ENCODE data around the gene IDH1.

The IDH1 gene

GRCh38 chr2:208210688-208211451 lies 44.0 kb downstream of the IDH1 start:
- no peaks in the 10 kb centered on the region for H3K9me3 Mint-ChIP-seq
- no peak overlapping the region for H3K27ac Mint-ChIP-seq
- H3K4me1 Mint-ChIP-seq (ENCODE audit: low read depth), result no peaks in the 10 kb centered on the region
- H3K36me3 Mint-ChIP-seq (ENCODE audit: low read depth), result no peaks in the 10 kb centered on the region
- H3K27me3 Mint-ChIP-seq, result no peaks in the 10 kb centered on the region
- DNase-seq, result no peak
- H3K4me3 Mint-ChIP-seq, result no peak overlapping the region

- H3K27me3 Mint-ChIP-seq, result no peaks in the 10 kb centered on the region
- no peaks in the 10 kb centered on the region for H3K9me3 Mint-ChIP-seq
- no peak overlapping the region for H3K4me3 Mint-ChIP-seq
- DNase-seq, result no peak
- H3K4me1 Mint-ChIP-seq (ENCODE audit: low read depth), result peaks cover 8% of the 10 kb centered on the region
- no peaks in the 10 kb centered on the region for H3K36me3 Mint-ChIP-seq (ENCODE audit: low read depth)
- H3K27ac Mint-ChIP-seq, result no peak overlapping the region
Measured at GRCh38 chr2:208208335-208209085, 46.4 kb downstream of the IDH1 start.

GRCh38 chr2:208207769-208208168 lies 47.1 kb downstream of the IDH1 start:
- Mint-ChIP-seq H3K4me3 (no peak overlapping the region), H3K9me3 (no peaks in the 10 kb centered on the region), H3K27ac (no peak overlapping the region), H3K27me3 (no peaks in the 10 kb centered on the region), H3K4me1 (ENCODE audit: low read depth) (peaks cover 8% of the 10 kb centered on the region), H3K36me3 (ENCODE audit: low read depth) (no peaks in the 10 kb centered on the region)
- DNase-seq, result no peak

DNA sequence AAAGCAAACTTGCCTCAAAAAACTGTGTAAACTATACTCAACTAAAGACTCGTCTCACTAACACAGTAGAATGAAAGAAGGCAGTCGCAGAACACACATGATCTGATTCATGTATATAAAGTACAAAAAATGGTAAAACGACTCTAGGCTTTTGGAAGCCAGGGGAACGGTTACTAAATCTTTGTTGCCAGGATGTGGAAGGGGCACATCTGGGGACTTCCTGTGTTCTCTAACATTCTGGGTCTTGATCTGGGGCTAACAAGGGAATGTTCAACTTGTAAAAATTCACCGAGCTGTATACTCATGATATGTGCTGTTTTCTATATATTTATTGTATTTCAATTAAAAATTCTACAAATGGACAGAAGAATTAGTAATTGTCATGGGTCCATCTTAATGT lies 50.7 kb downstream of the IDH1 start:
- Mint-ChIP-seq H3K4me1 (ENCODE audit: low read depth) (peaks cover 8% of the 10 kb centered on the region), H3K36me3 (ENCODE audit: low read depth) (no peaks in the 10 kb centered on the region), H3K4me3 (no peak overlapping the region), H3K27ac (no peak overlapping the region), H3K9me3 (no peaks in the 10 kb centered on the region), H3K27me3 (no peaks in the 10 kb centered on the region)
- DNase-seq, result no peak

DNA sequence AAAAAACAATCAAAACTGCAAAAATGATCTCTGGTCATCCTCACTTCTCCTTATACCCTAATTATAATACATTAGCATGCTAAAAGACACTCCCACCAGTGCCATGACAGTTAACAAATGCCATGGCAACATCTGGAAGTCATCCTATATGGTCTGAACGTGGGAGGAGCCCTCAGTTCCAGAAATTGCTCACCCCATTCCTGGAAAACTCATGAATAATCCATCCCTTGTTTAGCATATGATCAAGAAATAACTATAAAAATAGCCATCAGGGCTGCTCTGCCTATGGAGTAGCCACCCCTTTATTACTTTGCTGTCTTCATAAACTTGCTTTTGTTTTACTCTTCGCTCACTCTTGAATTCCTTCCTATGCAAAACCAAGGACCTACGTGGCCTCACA lies 59.3 kb downstream of the IDH1 start:
- no peak overlapping the region for H3K27ac Mint-ChIP-seq
- H3K27me3 Mint-ChIP-seq, result no peaks in the 10 kb centered on the region
- H3K9me3 Mint-ChIP-seq, result no peaks in the 10 kb centered on the region
- H3K36me3 Mint-ChIP-seq (ENCODE audit: low read depth), result no peaks in the 10 kb centered on the region
- no peak for DNase-seq
- no peak overlapping the region for H3K4me3 Mint-ChIP-seq
- H3K4me1 Mint-ChIP-seq (ENCODE audit: low read depth), result no peaks in the 10 kb centered on the region

- no peak overlapping the region for H3K27ac Mint-ChIP-seq
- no peak for DNase-seq
- H3K36me3 Mint-ChIP-seq (ENCODE audit: low read depth), result no peaks in the 10 kb centered on the region
- no peaks in the 10 kb centered on the region for H3K9me3 Mint-ChIP-seq
- no peak overlapping the region for H3K4me3 Mint-ChIP-seq
- no peaks in the 10 kb centered on the region for H3K27me3 Mint-ChIP-seq
- no peaks in the 10 kb centered on the region for H3K4me1 Mint-ChIP-seq (ENCODE audit: low read depth)
Measured at GRCh38 chr2:208192611-208193236, 62.1 kb downstream of the IDH1 start.

- Mint-ChIP-seq H3K27ac (no peak within 1 kb of the TSS), H3K9me3 (no peaks in the 10 kb centered on the region), H3K4me3 (no peak within 1 kb of the TSS), H3K4me1 (ENCODE audit: low read depth) (peaks cover 3% of the 10 kb centered on the region), H3K36me3 (ENCODE audit: low read depth) (no peaks in the 10 kb centered on the region), H3K27me3 (no peaks in the 10 kb centered on the region)
- no peak for DNase-seq
Measured at GRCh38 chr2:208189810-208190503, 64.9 kb downstream of the IDH1 start, which contains the start of gene C2orf80. Gene C2orf80 (minus strand): TSS chr2:208190030. CDS start chr2:208186986, 3,044 bp downstream.

DNA sequence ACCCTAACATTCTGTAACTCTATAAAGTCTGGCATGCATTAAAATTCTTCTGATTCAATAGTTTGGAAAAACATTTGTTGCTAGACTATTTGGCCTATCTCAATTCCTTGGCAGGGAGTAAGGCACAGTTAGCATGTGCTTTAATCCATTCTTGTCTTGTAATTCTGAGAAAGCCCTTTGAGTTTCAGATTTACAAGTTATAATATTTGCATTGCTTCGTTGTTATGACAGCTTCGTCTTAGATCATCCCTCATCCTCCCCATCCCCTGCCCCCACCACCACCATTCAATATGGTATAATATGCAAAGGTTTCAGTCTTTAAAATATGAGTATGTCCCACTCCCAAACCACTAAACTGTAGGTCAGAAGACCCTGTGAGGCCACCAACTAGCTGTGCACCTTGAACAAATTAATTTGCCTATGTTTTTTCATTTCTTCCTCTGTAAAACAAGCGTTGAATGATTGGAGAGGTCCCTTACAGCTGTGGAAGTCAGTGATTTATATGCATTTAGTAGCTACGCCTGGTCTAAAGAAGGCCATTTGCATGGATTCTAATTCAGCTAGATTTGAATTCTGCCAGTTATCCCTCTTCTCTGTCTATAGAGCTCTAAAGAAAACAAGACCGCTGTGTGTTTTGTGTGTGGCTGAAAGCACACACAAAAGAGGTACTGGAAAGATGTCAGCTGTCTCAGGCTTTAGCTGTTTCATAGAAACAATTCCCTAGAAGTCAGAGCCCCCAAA lies 65.6 kb downstream of the IDH1 start:
- H3K27ac Mint-ChIP-seq, result no peak overlapping the region
- peaks cover 4% of the 10 kb centered on the region for H3K27me3 Mint-ChIP-seq
- DNase-seq, result no peak
- H3K4me3 Mint-ChIP-seq, result no peak overlapping the region
- peaks cover 3% of the 10 kb centered on the region for H3K4me1 Mint-ChIP-seq (ENCODE audit: low read depth)
- no peaks in the 10 kb centered on the region for H3K9me3 Mint-ChIP-seq
- no peaks in the 10 kb centered on the region for H3K36me3 Mint-ChIP-seq (ENCODE audit: low read depth)

GRCh38 chr2:208186893-208187292 lies 68.0 kb downstream of the IDH1 start:
- Mint-ChIP-seq H3K9me3 (no peaks in the 10 kb centered on the region), H3K27ac (no peak overlapping the region), H3K27me3 (peaks cover 17% of the 10 kb centered on the region), H3K4me3 (no peak overlapping the region), H3K4me1 (ENCODE audit: low read depth) (peaks cover 3% of the 10 kb centered on the region), H3K36me3 (ENCODE audit: low read depth) (no peaks in the 10 kb centered on the region)
- no peak for DNase-seq

DNA sequence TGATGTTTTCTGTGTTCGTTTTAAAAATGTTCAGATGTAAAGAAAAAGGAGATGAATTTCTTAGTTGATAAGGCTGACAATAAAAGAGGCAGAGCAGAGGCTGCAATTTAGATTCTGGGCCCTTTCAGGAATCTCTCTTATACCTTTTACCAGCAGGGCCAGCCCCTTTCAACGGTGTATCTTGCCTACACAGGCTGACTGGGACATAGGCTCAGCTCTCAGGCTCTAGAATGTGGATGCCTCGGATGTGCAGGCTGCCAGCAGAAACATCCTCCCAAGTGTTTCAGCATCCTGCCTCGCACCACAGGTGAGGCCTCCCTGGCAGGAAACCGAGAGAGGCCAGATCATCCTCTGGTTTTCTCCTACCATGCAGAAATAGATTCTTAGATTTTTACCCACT lies 68.4 kb downstream of the IDH1 start:
- Mint-ChIP-seq H3K36me3 (ENCODE audit: low read depth) (no peaks in the 10 kb centered on the region), H3K9me3 (no peaks in the 10 kb centered on the region), H3K27ac (no peak overlapping the region), H3K4me3 (no peak overlapping the region), H3K4me1 (ENCODE audit: low read depth) (peaks cover 3% of the 10 kb centered on the region), H3K27me3 (peaks cover 17% of the 10 kb centered on the region)
- no peak for DNase-seq

Data from activated T-cell treated with anti-CD3 and anti-CD28 coated beads, Interleukin-2, amount 50 U/mL, for 24 hours (primary cell).